OCI-LY7 (cell line): ENCODE data around the gene WDFY4. TPM values are rescaled to one million over a fixed set of nuclear protein-coding genes. Genes with fewer than 3 reads are reported as not detected.

ENCODE experiments used
- BruUV-seq: library from RNA; stranded (reverse); fragments of 400-500 nt; replicated peaks from 2 replicates; lab custom pipeline; 2021; lab: Mats Ljungman, UMichigan
- CTCF ChIA-PET: fragments of 300-600 bp; sonication (Branson Sonifier 250); formaldehyde crosslinking; loops from one replicate; lab custom pipeline; 2022; ENCODE audit warnings: antibody characterized with exemption; ENCODE audit not compliant: unreplicated experiment; lab: Charles Lee
- POLR2A ChIA-PET: fragments of 300-600 bp; sonication (Branson Sonifier 250); formaldehyde crosslinking; loops from one replicate; lab custom pipeline; 2022; ENCODE audit warnings: antibody characterized with exemption; lab: Charles Lee
- DNase-seq: peaks from one replicate; pipeline ENCODE4 v3.0.0-alpha.2; 2015; ENCODE audit warnings: low spot score
- H2AFZ ChIP-seq: fragments of 200-600 bp; sonication (generic), shearing (Covaris generic); 2 replicates; pipeline ENCODE4 v1.6.1; 2014; ENCODE audit warnings: mild to moderate bottlenecking, antibody characterized with exemption, low read length, moderate library complexity
- H3K27ac ChIP-seq: fragments of 200-600 bp; sonication (generic); 2 replicates; pipeline ENCODE4 v1.5.1; 2014; ENCODE audit warnings: mixed run types, low read depth, mild to moderate bottlenecking, moderate library complexity, low read length, inconsistent platforms; ENCODE audit not compliant: poor library complexity, severe bottlenecking
- H3K36me3 ChIP-seq: fragments of 200-600 bp; sonication (generic); 2 replicates; pipeline ENCODE4 v1.6.1; 2014; ENCODE audit warnings: mild to moderate bottlenecking, antibody characterized with exemption, low read length, moderate library complexity, mixed read lengths; ENCODE audit not compliant: insufficient read depth
- H3K4me1 ChIP-seq: fragments of 200-600 bp; sonication (generic); 2 replicates; pipeline ENCODE4 v1.5.1; 2014; ENCODE audit warnings: mild to moderate bottlenecking, low read length; ENCODE audit not compliant: insufficient read depth, poor library complexity, severe bottlenecking
- H3K4me2 ChIP-seq: fragments of 200-600 bp; sonication (generic); 2 replicates; pipeline ENCODE4 v1.6.1; 2014; ENCODE audit warnings: mild to moderate bottlenecking, low read length
- H3K4me3 ChIP-seq: fragments of 200-600 bp; sonication (generic); 2 replicates; pipeline ENCODE4 v1.5.1; 2014; ENCODE audit warnings: mild to moderate bottlenecking, low read depth, low read length; ENCODE audit not compliant: poor library complexity, severe bottlenecking
- H3K79me2 ChIP-seq: fragments of 200-600 bp; sonication (generic); 2 replicates; pipeline ENCODE4 v1.6.1; 2016; ENCODE audit warnings: low read depth, mild to moderate bottlenecking, low read length, moderate library complexity, mixed read lengths; ENCODE audit not compliant: insufficient read depth
- H3K9me2 ChIP-seq: fragments of 200-600 bp; sonication (generic); 2 replicates; pipeline ENCODE4 v1.6.1; 2016; ENCODE audit warnings: mild to moderate bottlenecking, low read length, mixed read lengths; ENCODE audit not compliant: insufficient read depth
- H3K9me3 ChIP-seq: fragments of 200-600 bp; sonication (generic); 2 replicates; pipeline ENCODE4 v1.6.1; 2014; ENCODE audit warnings: mild to moderate bottlenecking, mixed run types, low read length, mixed read lengths
- H4K20me1 ChIP-seq: fragments of 200-600 bp; sonication (generic); 2 replicates; pipeline ENCODE4 v1.6.1; 2014; ENCODE audit warnings: mild to moderate bottlenecking, antibody characterized with exemption, low read length, moderate library complexity, mixed read lengths; ENCODE audit not compliant: insufficient read depth
- EZH2phosphoT487 ChIP-seq: fragments of 200-600 bp; sonication (generic); IDR thresholded peaks from 2 replicates; pipeline ENCODE4 v1.6.1; 2018; ENCODE audit warnings: low read depth, borderline replicate concordance, mild to moderate bottlenecking, mixed run types, antibody characterized with exemption, low read length, moderate library complexity, mixed read lengths
- intact Hi-C: fragments of 100-400 bp; cut with micrococcal nuclease; formaldehyde crosslinking; loops from one replicate; pipeline ENCODE4 v1.10.0; 2022; ENCODE audit not compliant: unreplicated experiment
- total RNA-seq, 2 experiments: library from RNA; depleted of rRNA in 1 of 2; stranded (reverse); fragments of >200 nt in 1 of 2; shearing (Covaris generic) in 1 of 2; gene quantifications; 2 replicates each; pipeline ENCODE4 v1.2.3, GENCODE V29; 2014 to 2022
- TF ChIP-seq, protein P1 (sequence below): fragments of 200-600 bp; sonication (generic); conservative IDR thresholded peaks from 2 replicates; pipeline ENCODE4 v1.5.1; 2014; ENCODE audit warnings: mild to moderate bottlenecking, antibody characterized with exemption, low read length, moderate library complexity, mixed read lengths

WDFY4 gene
- total RNA-seq, 2 experiments from 2014 or later, result 51.5 to 85.6 TPM

DNA sequence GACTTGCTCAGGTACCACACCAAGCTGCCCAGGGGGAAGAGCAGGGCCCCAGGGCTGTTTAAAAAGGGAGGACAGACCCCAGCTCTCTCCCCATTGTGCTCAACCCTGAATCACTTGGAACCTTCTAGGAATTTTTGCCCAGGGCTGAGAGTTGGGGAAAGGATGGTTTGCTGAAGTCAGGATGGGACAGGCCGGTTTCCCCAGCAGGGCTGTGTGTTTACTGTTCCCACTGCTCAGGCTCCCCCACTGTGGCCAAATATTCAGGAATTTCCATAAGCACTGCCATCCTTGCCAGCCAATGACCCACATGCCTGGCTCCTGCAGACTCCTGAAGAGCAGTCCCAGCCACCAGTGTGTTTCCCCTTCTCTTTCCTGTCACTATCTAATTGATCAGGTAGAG, 120.7 kb downstream of the WDFY4 start:
- H4K20me1 ChIP-seq, result no peaks in the 10 kb centered on the region
- H3K79me2 ChIP-seq, result no peaks in the 10 kb centered on the region
- peaks cover 100% of the 10 kb centered on the region for H3K36me3 ChIP-seq
- TF ChIP-seq, protein P1, sequence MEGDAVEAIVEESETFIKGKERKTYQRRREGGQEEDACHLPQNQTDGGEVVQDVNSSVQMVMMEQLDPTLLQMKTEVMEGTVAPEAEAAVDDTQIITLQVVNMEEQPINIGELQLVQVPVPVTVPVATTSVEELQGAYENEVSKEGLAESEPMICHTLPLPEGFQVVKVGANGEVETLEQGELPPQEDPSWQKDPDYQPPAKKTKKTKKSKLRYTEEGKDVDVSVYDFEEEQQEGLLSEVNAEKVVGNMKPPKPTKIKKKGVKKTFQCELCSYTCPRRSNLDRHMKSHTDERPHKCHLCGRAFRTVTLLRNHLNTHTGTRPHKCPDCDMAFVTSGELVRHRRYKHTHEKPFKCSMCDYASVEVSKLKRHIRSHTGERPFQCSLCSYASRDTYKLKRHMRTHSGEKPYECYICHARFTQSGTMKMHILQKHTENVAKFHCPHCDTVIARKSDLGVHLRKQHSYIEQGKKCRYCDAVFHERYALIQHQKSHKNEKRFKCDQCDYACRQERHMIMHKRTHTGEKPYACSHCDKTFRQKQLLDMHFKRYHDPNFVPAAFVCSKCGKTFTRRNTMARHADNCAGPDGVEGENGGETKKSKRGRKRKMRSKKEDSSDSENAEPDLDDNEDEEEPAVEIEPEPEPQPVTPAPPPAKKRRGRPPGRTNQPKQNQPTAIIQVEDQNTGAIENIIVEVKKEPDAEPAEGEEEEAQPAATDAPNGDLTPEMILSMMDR, result no peak
- no peak for TF ChIP-seq EZH2phosphoT487
- no TSS peak for BruUV-seq
- intact Hi-C loops, result no loop called here
- H3K9me3 ChIP-seq, result no peaks in the 10 kb centered on the region
- DNase-seq, result no peak
- H3K27ac ChIP-seq, result no peak overlapping the region
- no peak overlapping the region for H3K4me3 ChIP-seq
- H3K4me1 ChIP-seq, result peaks cover 29% of the 10 kb centered on the region
- ChIA-PET CTCF (no interaction called here), POLR2A (no interaction called here)
- H3K9me2 ChIP-seq, result no peaks in the 10 kb centered on the region
- no peak overlapping the region for H3K4me2 ChIP-seq
- no peak overlapping the region for H2AFZ ChIP-seq

DNA sequence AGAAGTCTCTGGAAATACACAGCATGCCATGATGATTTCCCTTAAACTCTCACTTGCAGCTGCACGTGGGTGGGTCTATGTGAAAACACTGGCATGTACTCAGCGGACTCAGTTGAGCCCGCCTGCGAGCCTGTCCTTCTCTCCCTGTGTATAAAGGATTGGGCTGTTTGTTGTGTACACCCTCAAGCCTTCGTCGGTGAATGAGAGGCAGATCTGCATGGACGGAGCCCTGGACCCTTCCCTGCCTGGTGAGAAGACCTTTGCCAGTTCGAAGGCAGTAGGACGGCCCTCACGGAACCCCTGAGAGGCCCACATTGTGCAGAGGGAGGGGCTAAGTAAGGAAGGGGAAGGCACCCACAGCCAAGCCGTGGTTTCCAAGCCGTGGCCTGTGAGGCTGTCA, 121.2 kb downstream of the WDFY4 start:
- no peaks in the 10 kb centered on the region for H3K79me2 ChIP-seq
- POLR2A ChIA-PET, result no interaction called here
- H3K4me1 ChIP-seq, result peaks cover 25% of the 10 kb centered on the region
- CTCF ChIA-PET, result no interaction called here
- no peaks in the 10 kb centered on the region for H3K9me2 ChIP-seq
- no peak overlapping the region for H3K27ac ChIP-seq
- no TSS peak for BruUV-seq
- no peak overlapping the region for H3K4me3 ChIP-seq
- H3K4me2 ChIP-seq, result no peak overlapping the region
- H4K20me1 ChIP-seq, result no peaks in the 10 kb centered on the region
- no peak overlapping the region for H2AFZ ChIP-seq
- H3K36me3 ChIP-seq, result peaks cover 100% of the 10 kb centered on the region
- intact Hi-C loops, result no loop called here
- no peaks in the 10 kb centered on the region for H3K9me3 ChIP-seq
- DNase-seq, result no peak
- no peak for TF ChIP-seq EZH2phosphoT487
- TF ChIP-seq, protein P1, result no peak

DNA sequence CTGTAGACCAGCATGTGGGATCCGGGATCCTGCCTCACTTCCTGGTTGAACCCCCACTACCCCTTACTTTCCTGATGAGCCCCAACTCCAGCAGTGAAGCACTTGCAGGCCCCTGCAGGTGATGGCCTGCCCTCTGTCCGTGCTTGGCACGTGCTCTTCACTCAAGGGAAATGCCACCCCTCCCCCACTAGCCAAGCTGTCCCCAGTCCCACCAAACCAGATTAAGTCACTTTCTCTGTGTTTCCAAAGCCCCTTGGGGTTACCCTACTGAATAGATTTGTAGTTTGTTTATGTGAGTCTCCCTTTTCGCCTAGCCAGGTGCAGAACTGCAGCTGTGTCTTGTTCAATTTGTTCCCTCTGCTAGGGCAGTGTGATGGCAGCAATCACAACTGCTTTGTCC, 121.7 kb downstream of the WDFY4 start:
- ChIA-PET CTCF (no interaction called here), POLR2A (interaction anchor here (0.6 kb wide), 1 partner anchor 318 kb away, joined by 3 read pairs; no protein-coding TSS in a partner anchor)
- H3K36me3 ChIP-seq, result peaks cover 100% of the 10 kb centered on the region
- no peak overlapping the region for H3K4me3 ChIP-seq
- no TSS peak for BruUV-seq
- H3K4me1 ChIP-seq, result peaks cover 20% of the 10 kb centered on the region
- H3K79me2 ChIP-seq, result no peaks in the 10 kb centered on the region
- H3K9me3 ChIP-seq, result no peaks in the 10 kb centered on the region
- no peak for DNase-seq
- H3K9me2 ChIP-seq, result no peaks in the 10 kb centered on the region
- no peak overlapping the region for H3K27ac ChIP-seq
- H4K20me1 ChIP-seq, result no peaks in the 10 kb centered on the region
- no peak overlapping the region for H3K4me2 ChIP-seq
- TF ChIP-seq, protein P1, result no peak
- no peak for TF ChIP-seq EZH2phosphoT487
- H2AFZ ChIP-seq, result no peak overlapping the region
- intact Hi-C loops, result no loop called here
